Neural progenitor cell (in vitro differentiated cells): Measurements from ENCODE around the gene SLC7A5.

ENCODE experiments used
- EZH2 ChIP-seq: fragments of 200-600 bp; sonication (generic); IDR thresholded peaks from 2 replicates; pipeline ENCODE4 v1.6.1; 2017; ENCODE audit warnings: antibody characterized with exemption, mild to moderate bottlenecking, moderate library complexity
- TF ChIP-seq, protein P1 (sequence below): fragments of 200-600 bp; sonication (generic); IDR thresholded peaks from 2 replicates; pipeline ENCODE4 v1.5.1; 2017; ENCODE audit warnings: antibody characterized with exemption, mild to moderate bottlenecking

DNA sequence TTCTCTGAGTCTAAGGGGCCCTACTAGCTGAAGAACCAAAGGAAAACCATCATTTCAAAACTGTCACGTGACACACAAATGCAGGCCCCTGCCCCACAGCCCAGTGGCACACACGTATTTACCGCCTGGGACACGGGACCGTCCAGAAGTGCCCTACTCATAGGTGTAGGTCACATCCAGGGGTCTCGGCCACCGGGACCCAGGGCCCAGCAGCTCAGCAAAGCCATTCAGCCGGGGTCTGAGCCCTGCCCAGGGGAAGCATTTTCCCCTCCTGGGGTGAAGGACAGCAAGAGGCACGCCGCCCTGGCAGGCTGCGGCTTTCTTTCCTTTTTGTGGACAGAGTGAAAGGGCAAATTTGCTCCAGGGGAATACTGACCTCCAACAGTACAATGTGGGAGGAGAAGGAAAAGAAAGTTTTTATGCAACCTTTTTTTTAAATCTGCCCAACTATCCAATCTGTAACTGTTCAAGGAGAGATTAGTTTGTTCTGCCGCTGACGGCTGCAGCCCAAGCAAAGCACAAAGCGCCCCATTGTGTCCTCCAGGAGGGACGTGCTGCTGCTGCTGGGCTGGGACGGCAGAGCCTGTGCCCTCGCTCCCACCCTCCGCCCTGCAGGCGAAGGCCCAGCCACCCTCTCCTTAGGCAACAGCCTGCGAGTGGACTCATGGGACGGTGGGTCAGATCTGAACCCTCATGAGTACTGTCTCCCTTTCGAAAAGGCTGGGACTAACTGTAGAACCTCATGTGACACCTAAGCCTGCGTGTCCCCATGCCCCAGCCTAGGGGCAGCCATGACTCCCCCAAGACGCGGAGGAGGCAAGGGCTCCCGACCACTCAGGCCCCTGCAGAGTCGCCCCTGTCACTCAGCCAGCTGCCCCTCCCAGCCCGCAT is 21.3 kb downstream of the SLC7A5 start:
- TF ChIP-seq, protein P1, sequence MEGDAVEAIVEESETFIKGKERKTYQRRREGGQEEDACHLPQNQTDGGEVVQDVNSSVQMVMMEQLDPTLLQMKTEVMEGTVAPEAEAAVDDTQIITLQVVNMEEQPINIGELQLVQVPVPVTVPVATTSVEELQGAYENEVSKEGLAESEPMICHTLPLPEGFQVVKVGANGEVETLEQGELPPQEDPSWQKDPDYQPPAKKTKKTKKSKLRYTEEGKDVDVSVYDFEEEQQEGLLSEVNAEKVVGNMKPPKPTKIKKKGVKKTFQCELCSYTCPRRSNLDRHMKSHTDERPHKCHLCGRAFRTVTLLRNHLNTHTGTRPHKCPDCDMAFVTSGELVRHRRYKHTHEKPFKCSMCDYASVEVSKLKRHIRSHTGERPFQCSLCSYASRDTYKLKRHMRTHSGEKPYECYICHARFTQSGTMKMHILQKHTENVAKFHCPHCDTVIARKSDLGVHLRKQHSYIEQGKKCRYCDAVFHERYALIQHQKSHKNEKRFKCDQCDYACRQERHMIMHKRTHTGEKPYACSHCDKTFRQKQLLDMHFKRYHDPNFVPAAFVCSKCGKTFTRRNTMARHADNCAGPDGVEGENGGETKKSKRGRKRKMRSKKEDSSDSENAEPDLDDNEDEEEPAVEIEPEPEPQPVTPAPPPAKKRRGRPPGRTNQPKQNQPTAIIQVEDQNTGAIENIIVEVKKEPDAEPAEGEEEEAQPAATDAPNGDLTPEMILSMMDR: no peak
- no peak for TF ChIP-seq EZH2
